Posterior cingulate gyrus (tissue), 11 donors: ENCODE measurements around the gene UBALD1.
A peak's percentile ranks its signal among the peaks of the same experiment; 100 is the strongest.

Experiments
- DNase-seq, 10 donors: peaks; one replicate each; pipeline versions ENCODE4 v3.0.0 to v3.0.0-alpha.2; 2020 to 2021; ENCODE audit warnings: mixed read lengths in 3 of 10
- intact Hi-C: fragments of 100-400 bp; cut with DNase I; formaldehyde crosslinking; loops from one replicate; pipeline ENCODE4 v1.15.1; 2023

The UBALD1 gene

GRCh38 chr16:4570688-4571321, 43.9 kb downstream of the UBALD1 start:
- intact Hi-C loops = no loop called here
- DNase-seq = no peak

- DNase-seq = no peak
- intact Hi-C loops = no loop called here
Measured at GRCh38 chr16:4570086-4570485, 44.6 kb downstream of the UBALD1 start.

GRCh38 chr16:4566144-4566543, 48.5 kb downstream of the UBALD1 start:
- intact Hi-C loops = no loop called here
- no peak for DNase-seq

GRCh38 chr16:4564661-4565267, 49.9 kb downstream of the UBALD1 start:
- DNase-seq = peak in 2 of 10 donors; percentile 41 to 63
- intact Hi-C loops = no loop called here

- intact Hi-C loops = no loop called here
- peak in 9 of 10 donors; percentile 14 to 89 (median 44) for DNase-seq
Measured at GRCh38 chr16:4561596-4561995, 53.1 kb downstream of the UBALD1 start.
